Spinal cord (tissue), 10 donors: ENCODE results near the gene LGMN. TPM values are rescaled to one million over a fixed set of nuclear protein-coding genes. Genes with fewer than 3 reads are reported as not detected.
"Not testable (repeated sequence)": the region's sequence is repeated elsewhere in the genome, so short reads cannot be mapped to it uniquely, and the experiment has no call there.

Source experiments
- DNase-seq, 6 donors: peaks; one replicate each; pipeline versions ENCODE4 v3.0.0 to v3.0.0-alpha.2; 2013 to 2015; ENCODE audit warnings: low spot score in 6 of 6, low read depth in 4 of 6
- H3K27ac ChIP-seq: one replicate; pipeline ENCODE4 v1.5.1; 2013; ENCODE audit warnings: low read depth, low read length, control low read depth
- H3K27me3 ChIP-seq: one replicate; pipeline ENCODE4 v1.6.1; 2013; ENCODE audit warnings: low read length; ENCODE audit not compliant: control insufficient read depth, insufficient read depth
- H3K36me3 ChIP-seq: one replicate; pipeline ENCODE4 v1.6.1; 2013; ENCODE audit warnings: low read length; ENCODE audit not compliant: control insufficient read depth, insufficient read depth
- H3K4me1 ChIP-seq: one replicate; pipeline ENCODE4 v1.6.1; 2013; ENCODE audit warnings: low read length; ENCODE audit not compliant: control insufficient read depth, insufficient read depth
- H3K4me3 ChIP-seq: one replicate; pipeline ENCODE4 v1.5.1; 2013; ENCODE audit warnings: low read depth, low read length, control low read depth
- H3K9me3 ChIP-seq: one replicate; pipeline ENCODE4 v1.6.1; 2013; ENCODE audit warnings: low read length; ENCODE audit not compliant: control insufficient read depth, insufficient read depth
- WGBS: methylation state at CpG from one replicate; pipeline ENCODE4 v1.1.5; 2013; ENCODE audit warnings: missing lambda C conversion rate; ENCODE audit not compliant: insufficient coverage; 5-methylcytosine and 5-hydroxymethylcytosine counted together
- polyA plus RNA-seq, 2 donors: library from polyadenylated mRNA; unstranded; fragments of 120-200 nt; gene quantifications; one replicate each; pipeline ENCODE4 v1.2.1, GENCODE V29; 2013; ENCODE audit not compliant: insufficient read length in 2 of 2
- total RNA-seq, 2 donors: library from RNA; depleted of rRNA in 1 of 2; stranded (reverse); fragments of 120-200 nt in 1 of 2; fragments of >200 nt in 1 of 2; gene quantifications; one replicate each; pipeline versions ENCODE4 v1.2.3 to v1.2.4, GENCODE V29; 2013 to 2014
- donor health status: healthy.

The LGMN gene
- total and polyA plus RNA-seq, 4 donors, result 67.4 to 118 (median 88.2) TPM

- Histone ChIP-seq H3K9me3 (no peaks in the 10 kb centered on the region), H3K27me3 (peaks cover 6% of the 10 kb centered on the region), H3K4me1 (peaks cover 21% of the 10 kb centered on the region), H3K4me3 (no peak overlapping the region), H3K27ac (no peak overlapping the region), H3K36me3 (peaks cover 6% of the 10 kb centered on the region)
- WGBS, result 88% methylated on average over 4 of the region's 8 CpGs
- DNase-seq, result no peak
Measured at GRCh38 chr14:92683041-92683440, 65.4 kb downstream of the LGMN start.

DNA sequence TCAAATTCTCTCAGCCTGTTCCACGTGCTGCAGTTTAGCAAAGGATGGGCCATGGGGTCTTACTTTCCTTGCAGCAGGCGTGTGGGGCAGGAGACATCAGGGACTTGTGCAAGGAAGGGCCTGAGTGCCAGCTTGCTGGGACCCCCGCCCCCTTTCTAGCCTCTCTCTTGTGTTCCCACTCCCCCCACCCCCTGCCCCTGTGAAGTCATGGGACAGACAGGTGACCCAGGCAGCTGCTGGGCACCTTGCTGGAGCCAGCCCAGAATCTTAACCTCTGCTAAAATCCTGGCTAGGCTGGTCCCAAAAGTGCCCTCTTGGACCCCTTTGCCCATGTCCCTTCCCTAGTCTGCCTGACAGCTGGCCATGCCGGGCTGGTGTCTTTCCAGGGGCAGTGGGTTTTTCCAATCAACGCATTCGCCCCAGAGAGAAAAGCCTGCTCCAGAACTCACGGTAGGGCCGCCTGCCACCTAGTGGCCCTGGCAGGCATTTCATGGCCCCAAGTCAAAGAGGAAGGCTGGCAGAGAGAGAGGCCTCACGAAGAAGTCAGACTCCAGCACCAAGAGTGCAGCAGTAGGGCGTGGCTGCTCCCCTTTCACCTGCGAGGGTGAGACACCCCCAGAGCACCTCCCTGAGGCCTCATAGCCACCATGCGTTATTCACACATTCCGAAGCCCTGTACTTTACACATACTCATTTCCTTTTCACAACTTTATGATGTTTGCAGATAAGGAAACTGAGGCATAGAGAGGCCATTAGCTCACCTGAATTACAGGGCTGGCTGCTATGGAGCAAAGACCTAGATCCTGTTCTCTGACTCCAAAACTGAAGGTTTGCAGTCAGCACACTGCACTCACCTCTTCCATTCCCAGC, 67.4 kb downstream of the LGMN start:
- no peaks in the 10 kb centered on the region for H3K9me3 ChIP-seq
- no peak overlapping the region for H3K4me3 ChIP-seq
- WGBS, result 28% methylated on average over 9 of the region's 13 CpGs
- H3K27ac ChIP-seq, result no peak overlapping the region
- H3K36me3 ChIP-seq, result peaks cover 6% of the 10 kb centered on the region
- peaks cover 7% of the 10 kb centered on the region for H3K4me1 ChIP-seq
- peak in 5 of 6 donors; percentile 56 to 91 (median 68) for DNase-seq
- H3K27me3 ChIP-seq, result no peaks in the 10 kb centered on the region

- not testable (repeated sequence) for H3K36me3 ChIP-seq
Measured at GRCh38 chr14:92680330-92680729, 68.1 kb downstream of the LGMN start.

DNA sequence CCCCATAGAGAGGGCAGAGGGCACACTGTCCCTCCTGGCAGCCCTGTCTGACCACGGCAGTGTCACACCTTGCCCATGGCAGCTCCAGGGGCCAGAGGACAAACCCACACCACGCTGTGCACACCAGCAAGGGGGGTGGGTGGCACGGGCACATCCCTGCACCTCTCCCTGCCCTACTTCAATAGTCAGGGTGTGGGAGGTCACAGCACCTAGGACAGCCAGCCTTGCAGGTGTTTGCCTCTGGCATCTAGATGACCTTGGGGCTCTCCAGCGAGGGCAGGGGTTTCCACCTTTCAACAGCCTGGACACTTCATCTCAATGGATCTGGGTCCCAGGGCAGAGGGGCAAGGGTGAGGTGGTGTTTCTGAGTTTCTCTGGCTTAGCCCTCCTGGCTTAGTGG, 69.2 kb downstream of the LGMN start:
- Histone ChIP-seq H3K9me3 (no peaks in the 10 kb centered on the region), H3K27me3 (no peaks in the 10 kb centered on the region), H3K4me3 (no peak overlapping the region), H3K4me1 (peaks cover 7% of the 10 kb centered on the region), H3K27ac (no peak overlapping the region), H3K36me3 (no peaks in the 10 kb centered on the region)
- no peak for DNase-seq
- WGBS, result 88% methylated on average over 3 of the region's 4 CpGs

More at GRCh38 chr14:92680330-92680729, 68.1 kb downstream of the LGMN start:
- not testable (repeated sequence) for H3K27me3 ChIP-seq, H3K27ac ChIP-seq, H3K4me3 ChIP-seq, DNase-seq, H3K4me1 ChIP-seq, H3K9me3 ChIP-seq
- WGBS, result 50% methylated on average over 2 of the region's 4 CpGs

DNA sequence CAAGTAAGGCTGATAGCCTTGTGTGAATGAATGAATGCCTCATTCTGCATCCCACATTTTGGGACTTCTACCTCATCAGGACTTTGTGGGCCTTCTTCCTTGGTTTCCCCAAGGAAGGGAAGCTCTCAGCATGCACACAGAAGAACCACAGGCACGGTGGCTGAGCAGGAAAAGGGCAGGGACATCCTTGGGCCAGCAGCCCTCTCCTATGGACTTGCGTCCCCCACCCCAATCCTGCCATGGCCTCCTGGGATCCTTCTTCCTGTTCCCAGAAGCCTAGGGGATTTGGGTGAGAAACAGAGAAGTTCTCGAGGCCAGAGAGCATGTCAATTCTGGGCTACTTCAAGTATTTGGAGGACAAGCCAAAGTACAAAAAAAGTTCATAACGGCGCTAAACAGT, 69.7 kb downstream of the LGMN start:
- Histone ChIP-seq H3K9me3 (no peaks in the 10 kb centered on the region), H3K36me3 (no peaks in the 10 kb centered on the region), H3K4me3 (no peak overlapping the region), H3K4me1 (peaks cover 7% of the 10 kb centered on the region), H3K27me3 (no peaks in the 10 kb centered on the region), H3K27ac (no peak overlapping the region)
- DNase-seq, result no peak
- WGBS, result 87% methylated on average over 4 of the region's 5 CpGs

GRCh38 chr14:92677955-92678354, 70.5 kb downstream of the LGMN start:
- Histone ChIP-seq H3K27me3 (no peaks in the 10 kb centered on the region), H3K4me3 (no peak overlapping the region), H3K4me1 (peaks cover 7% of the 10 kb centered on the region), H3K36me3 (no peaks in the 10 kb centered on the region), H3K9me3 (no peaks in the 10 kb centered on the region), H3K27ac (no peak overlapping the region)
- DNase-seq, result no peak
- 89% methylated on average over 2 of the region's 2 CpGs for WGBS

DNA sequence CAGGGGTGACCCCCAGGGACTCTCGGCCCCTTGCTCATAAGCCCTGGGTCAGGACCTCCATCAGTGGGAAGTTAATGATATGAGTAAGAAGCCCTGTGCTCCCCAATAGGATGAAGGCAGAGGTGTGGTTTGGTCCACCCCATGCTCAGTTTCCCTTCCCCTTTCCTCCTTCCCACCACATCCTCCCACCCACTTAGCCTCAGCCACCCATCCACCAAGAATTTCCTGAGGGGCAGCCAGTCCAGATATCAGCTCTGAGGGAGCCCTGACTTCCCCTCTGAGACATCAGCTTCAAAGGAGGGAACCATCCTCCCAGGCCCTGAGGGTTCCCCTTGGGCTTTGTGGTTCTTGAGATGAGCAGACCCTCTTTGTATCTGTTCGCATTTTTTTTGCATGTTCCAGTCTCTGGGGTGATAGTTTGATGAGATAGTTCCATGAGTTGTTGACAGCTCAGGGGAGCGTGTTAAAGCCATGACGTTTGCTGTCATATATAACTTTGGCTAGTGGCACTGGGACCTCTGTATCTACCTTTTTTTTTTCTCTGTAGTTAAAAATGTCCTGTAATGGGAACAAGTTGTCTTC, 71.2 kb downstream of the LGMN start:
- no peaks in the 10 kb centered on the region for H3K9me3 ChIP-seq
- no peaks in the 10 kb centered on the region for H3K36me3 ChIP-seq
- no peak overlapping the region for H3K4me3 ChIP-seq
- DNase-seq, result no peak
- no peaks in the 10 kb centered on the region for H3K27me3 ChIP-seq
- peaks cover 7% of the 10 kb centered on the region for H3K4me1 ChIP-seq
- H3K27ac ChIP-seq, result no peak overlapping the region
- WGBS, result no CpG with 5 or more reads among the region's 4 CpGs

- WGBS, result 86% methylated on average over 6 of the region's 8 CpGs
- no peaks in the 10 kb centered on the region for H3K36me3 ChIP-seq
- H3K4me1 ChIP-seq, result peaks cover 7% of the 10 kb centered on the region
- H3K4me3 ChIP-seq, result no peak overlapping the region
- DNase-seq, result no peak
- no peaks in the 10 kb centered on the region for H3K27me3 ChIP-seq
- no peaks in the 10 kb centered on the region for H3K9me3 ChIP-seq
- H3K27ac ChIP-seq, result no peak overlapping the region
Measured at GRCh38 chr14:92676403-92677086, 71.9 kb downstream of the LGMN start.

DNA sequence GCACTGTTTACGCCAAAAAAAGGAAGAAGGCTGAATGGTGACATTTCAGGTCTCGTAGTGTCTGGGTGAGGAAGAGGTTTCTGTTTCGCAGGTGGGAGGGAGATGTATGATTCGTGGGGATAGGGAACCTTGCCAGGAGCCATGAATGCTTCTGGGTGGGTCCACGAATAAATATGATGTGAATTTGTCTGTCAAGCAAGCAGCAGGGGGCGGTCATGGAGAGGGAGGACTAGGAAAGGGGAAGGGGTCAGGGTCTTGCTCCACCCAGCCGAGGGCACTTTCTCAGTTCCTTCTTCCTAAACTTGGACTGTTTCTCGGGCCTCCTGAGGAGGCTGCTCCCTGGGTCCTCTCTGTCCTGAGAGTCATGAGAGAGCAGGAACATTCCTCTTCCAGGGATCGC, 72.5 kb downstream of the LGMN start:
- Histone ChIP-seq H3K27me3 (no peaks in the 10 kb centered on the region), H3K4me3 (no peak overlapping the region), H3K36me3 (no peaks in the 10 kb centered on the region), H3K9me3 (no peaks in the 10 kb centered on the region), H3K27ac (no peak overlapping the region), H3K4me1 (peaks cover 2% of the 10 kb centered on the region)
- WGBS, result 78% methylated on average over 7 of the region's 9 CpGs
- no peak for DNase-seq
